H1 (cell line): Measurements from ENCODE around the gene SLX4IP. TPM values are rescaled to one million over a fixed set of nuclear protein-coding genes. Genes with fewer than 3 reads are reported as not detected.

Experiments used
- CTCF ChIA-PET: fragments of 300-600 bp; sonication (Branson Sonifier 250); formaldehyde crosslinking; loops from one replicate; lab custom pipeline; 2021; ENCODE audit not compliant: partially characterized antibody; lab: Charles Lee
- POLR2A ChIA-PET: fragments of 300-600 bp; sonication (Branson Sonifier 250); formaldehyde crosslinking; loops from one replicate; lab custom pipeline; 2021; ENCODE audit warnings: inconsistent platforms; ENCODE audit not compliant: partially characterized antibody; lab: Charles Lee
- DNase-seq, 2 experiments: peaks; one replicate each; pipeline versions ENCODE4 v3.0.0 to v3.0.0-alpha.2; 2010 to 2022; ENCODE audit warnings: low spot score in 2 of 2, low read depth in 1 of 2, mixed read lengths in 1 of 2
- FAIRE-seq: peaks from 2 replicates; lab custom pipeline; 2011; peaks lifted over from hg19 to GRCh38; lab: Jason Lieb, UNC
- H2AFZ ChIP-seq: 2 replicates; pipeline ENCODE4 v1.8.1; 2012; ENCODE audit warnings: low read length, inconsistent platforms
- H2AK5ac ChIP-seq: 2 replicates; pipeline ENCODE4 v1.6.1; 2013; ENCODE audit warnings: low read depth, low read length
- H2BK120ac ChIP-seq: replicated peaks from 2 replicates; pipeline ENCODE3; 2013; ENCODE audit warnings: low read depth, low read length, inconsistent platforms
- H2BK12ac ChIP-seq: 2 replicates; pipeline ENCODE4 v1.6.1; 2013; ENCODE audit warnings: low read depth, low read length
- H2BK15ac ChIP-seq: 2 replicates; pipeline ENCODE4 v1.6.1; 2013; ENCODE audit warnings: low read length
- H2BK20ac ChIP-seq: 2 replicates; pipeline ENCODE4 v1.6.1; 2013; ENCODE audit warnings: low read length
- H2BK5ac ChIP-seq: 2 replicates; pipeline ENCODE4 v1.6.1; 2013; ENCODE audit warnings: low read depth, low read length
- H3K14ac ChIP-seq: 2 replicates; pipeline ENCODE4 v1.6.1; 2013; ENCODE audit warnings: inconsistent platforms; ENCODE audit not compliant: insufficient read length
- H3K18ac ChIP-seq: 2 replicates; pipeline ENCODE4 v1.6.1; 2013; ENCODE audit warnings: low read length; ENCODE audit errors: extremely low read depth
- H3K23ac ChIP-seq: 2 replicates; pipeline ENCODE4 v1.6.1; 2013; ENCODE audit warnings: inconsistent platforms; ENCODE audit not compliant: insufficient read length
- H3K23me2 ChIP-seq: 2 replicates; pipeline ENCODE4 v1.6.1; 2013; ENCODE audit warnings: low read depth, low read length
- H3K27ac ChIP-seq: 2 replicates; pipeline ENCODE4 v1.6.1; 2011; ENCODE audit warnings: low read depth, low read length, inconsistent platforms
- H3K27me3 ChIP-seq, 4 experiments: replicated peaks in 1 of 4; 1 replicate in 1 of 4; 2 replicates in 3 of 4; pipeline versions ENCODE4 v1.6.1 to v1.8.1; 2011 to 2013; ENCODE audit warnings: low read length in 3 of 4, mild to moderate bottlenecking in 3 of 4, inconsistent platforms in 2 of 4, mixed read lengths in 2 of 4, moderate library complexity in 1 of 4; ENCODE audit not compliant: control insufficient read depth in 3 of 4, insufficient read depth in 3 of 4; ENCODE audit errors: extremely low read depth in 1 of 4
- H3K36me3 ChIP-seq, 4 experiments: 2 replicates each; pipeline versions ENCODE4 v1.6.1 to v1.8.1; 2011 to 2013; ENCODE audit warnings: mild to moderate bottlenecking in 4 of 4, low read length in 3 of 4, moderate library complexity in 2 of 4, control low read depth in 1 of 4, inconsistent platforms in 1 of 4; ENCODE audit not compliant: insufficient read depth in 4 of 4, control insufficient read depth in 2 of 4
- H3K4ac ChIP-seq: replicated peaks from 2 replicates; pipeline ENCODE3; 2013; ENCODE audit warnings: low read length, low read depth, mixed read lengths, inconsistent platforms; ENCODE audit not compliant: insufficient read length
- H3K4me1 ChIP-seq, 4 experiments: replicated peaks in 1 of 4; 1 replicate in 1 of 4; 2 replicates in 3 of 4; pipeline versions ENCODE4 v1.6.1 to v1.8.1; 2011 to 2013; ENCODE audit warnings: low read length in 3 of 4, inconsistent platforms in 2 of 4, mixed read lengths in 1 of 4; ENCODE audit not compliant: insufficient read depth in 4 of 4, control insufficient read depth in 3 of 4
- H3K4me2 ChIP-seq, 2 experiments: 2 replicates each; pipeline versions ENCODE4 v1.6.1 to v1.8.1; 2011 to 2013; ENCODE audit warnings: low read depth in 2 of 2, low read length in 2 of 2, control low read depth in 1 of 2, inconsistent platforms in 1 of 2, mild to moderate bottlenecking in 1 of 2; ENCODE audit not compliant: insufficient read depth in 1 of 2
- H3K4me3 ChIP-seq, 4 experiments: fragments of 200-600, 300-600 bp in 1 of 4; sonication (generic), shearing (Covaris generic), sonication (Bioruptor Twin) in 1 of 4; 2 replicates each; pipeline versions ENCODE4 v1.5.1 to v1.8.1; 2011 to 2016; ENCODE audit warnings: low read length in 4 of 4, low read depth in 3 of 4, control low read depth in 2 of 4, inconsistent platforms in 2 of 4, mild to moderate bottlenecking in 2 of 4, mixed read lengths in 1 of 4, moderate library complexity in 1 of 4; ENCODE audit not compliant: insufficient read depth in 2 of 4; ENCODE audit errors: extremely low read depth in 1 of 4
- H3K56ac ChIP-seq: replicated peaks from 2 replicates; pipeline ENCODE3; 2013; ENCODE audit warnings: low read depth, mild to moderate bottlenecking, mixed read lengths, low read length, inconsistent platforms; ENCODE audit not compliant: insufficient read length
- H3K79me1 ChIP-seq: 2 replicates; pipeline ENCODE4 v1.6.1; 2013; ENCODE audit warnings: low read depth, low read length, control low read depth
- H3K79me2 ChIP-seq, 2 experiments: 2 replicates each; pipeline versions ENCODE4 v1.6.1 to v1.8.1; 2012 to 2013; ENCODE audit warnings: low read length in 2 of 2, mild to moderate bottlenecking in 2 of 2, inconsistent platforms in 1 of 2; ENCODE audit not compliant: insufficient read depth in 2 of 2, control insufficient read depth in 1 of 2
- H3K9ac ChIP-seq, 4 experiments: replicated peaks in 1 of 4; 1 replicate in 1 of 4; 2 replicates in 3 of 4; pipeline versions ENCODE4 v1.6.1 to v1.8.1; 2011 to 2013; ENCODE audit warnings: low read depth in 3 of 4, low read length in 3 of 4, control low read depth in 2 of 4, mild to moderate bottlenecking in 2 of 4, moderate library complexity in 2 of 4, inconsistent platforms in 1 of 4; ENCODE audit errors: extremely low read depth in 1 of 4
- H3K9me3 ChIP-seq, 2 experiments: 2 replicates each; pipeline versions ENCODE4 v1.6.1 to v1.8.1; 2012 to 2013; ENCODE audit warnings: mild to moderate bottlenecking in 2 of 2, moderate library complexity in 2 of 2, control low read depth in 1 of 2, inconsistent platforms in 1 of 2, low read depth in 1 of 2, low read length in 1 of 2, mixed read lengths in 1 of 2; ENCODE audit not compliant: insufficient read depth in 2 of 2
- H4K20me1 ChIP-seq, 2 experiments: replicated peaks in 1 of 2; 2 replicates each; pipeline versions ENCODE3 to v1.8.1; 2011 to 2013; ENCODE audit warnings: inconsistent platforms in 2 of 2, low read length in 2 of 2, mild to moderate bottlenecking in 1 of 2; ENCODE audit not compliant: insufficient read depth in 2 of 2, control insufficient read depth in 1 of 2
- H4K5ac ChIP-seq: 2 replicates; pipeline ENCODE4 v1.6.1; 2013; ENCODE audit warnings: low read length, low read depth, mixed read lengths, inconsistent platforms; ENCODE audit not compliant: insufficient read length
- H4K8ac ChIP-seq: 2 replicates; pipeline ENCODE4 v1.8.0; 2013; ENCODE audit warnings: mild to moderate bottlenecking, moderate library complexity, low read length, inconsistent platforms; ENCODE audit not compliant: insufficient read depth; ENCODE audit errors: extremely low read depth
- H4K91ac ChIP-seq: replicated peaks from 2 replicates; pipeline ENCODE3; 2013; ENCODE audit warnings: low read length, mixed read lengths, inconsistent platforms; ENCODE audit not compliant: insufficient read length
- CBX8 ChIP-seq: fragments of 300-800, 300-1000 bp; sonication (generic); IDR thresholded peaks from 2 replicates; pipeline ENCODE4 v1.7.1; 2016; ENCODE audit warnings: low read depth, low read length, borderline replicate concordance
- KDM1A ChIP-seq: fragments of 200-600, 300-600 bp; sonication (generic); IDR thresholded peaks from 2 replicates; pipeline ENCODE4 v1.7.1; 2016; ENCODE audit warnings: mild to moderate bottlenecking, low read length, borderline replicate concordance
- RAD21 ChIP-seq, 2 experiments: IDR thresholded peaks in 1 of 2; conservative IDR thresholded peaks in 1 of 2; 2 replicates each; pipeline ENCODE4 v1.6.1; 2011; ENCODE audit warnings: low read depth in 2 of 2, low read length in 2 of 2, improper control_type of control experiment in 1 of 2, inconsistent platforms in 1 of 2, mild to moderate bottlenecking in 1 of 2, moderate library complexity in 1 of 2
- SAP30 ChIP-seq: fragments of 300-600 bp; sonication (generic); IDR thresholded peaks from 2 replicates; pipeline ENCODE4 v1.7.1; 2012; ENCODE audit warnings: low read length, moderate library complexity, mild to moderate bottlenecking, inconsistent platforms; ENCODE audit not compliant: insufficient read depth, insufficient replicate concordance
- SUZ12 ChIP-seq: fragments of 200-600 bp; sonication (generic); IDR thresholded peaks from 2 replicates; pipeline ENCODE4 v1.6.1; 2012; ENCODE audit warnings: mild to moderate bottlenecking, inconsistent platforms, low read length, moderate library complexity, mixed read lengths
- WGBS, 2 experiments: shearing (Covaris generic) in 1 of 2; methylation state at CpG; one replicate each; pipeline versions ENCODE4 v1.1.6 to v1.1.7; 2013 to 2015; ENCODE audit warnings: low lambda C conversion rate in 2 of 2, mixed read lengths in 2 of 2, inconsistent platforms in 1 of 2, low coverage in 1 of 2, missing lambda C conversion rate in 1 of 2; ENCODE audit not compliant: insufficient replicate concordance in 2 of 2, insufficient coverage in 1 of 2, insufficient read length in 1 of 2; ENCODE audit errors: extremely low coverage in 1 of 2, missing lambda C conversion rate in 1 of 2; 5-methylcytosine and 5-hydroxymethylcytosine counted together
- polyA plus RNA-seq, 7 experiments: library from polyadenylated mRNA; depleted of rRNA in 3 of 7; stranded (reverse) in 5 of 7; unstranded in 2 of 7; fragments of >200 nt in 5 of 7; fragments of 200-250 nt in 2 of 7; gene quantifications; 1 replicate in 5 of 7; 2 replicates in 1 of 7; 4 replicates in 1 of 7; pipeline versions ENCODE4 v1.2.1 to v1.2.3, GENCODE V29; 2011 to 2013; ENCODE audit warnings: missing spikeins in 2 of 7, mixed read lengths in 2 of 7
- total RNA-seq: library from RNA; stranded (reverse); fragmentation: NEBNext Ultra II Directional; extraction: Animal tissue kit (Norgen Biotek cat#: 25700); gene quantifications from 2 replicates; pipeline ENCODE4 v1.2.1, GENCODE V29; 2021
- TF ChIP-seq, protein P1 (sequence below), 3 experiments: IDR thresholded peaks; 1 replicate in 2 of 3; 2 replicates in 1 of 3; pipeline versions ENCODE4 v1.5.1 to v1.6.1; 2011; ENCODE audit warnings: low read length in 3 of 3, mild to moderate bottlenecking in 3 of 3, inconsistent platforms in 2 of 3, low read depth in 1 of 3, moderate library complexity in 1 of 3; ENCODE audit not compliant: insufficient read depth in 1 of 3; ENCODE audit errors: control extremely low read depth in 1 of 3

Gene SLX4IP
- total and polyA plus RNA-seq, 2 of the 8 experiments (the other 6 are each of a cell fraction or from before 2014, with no cell fraction given) = 2.4 to 8.7 TPM

GRCh38 chr20:10492844-10493243, 57.7 kb downstream of the SLX4IP start:
- Histone ChIP-seq H3K23ac (no peak overlapping the region), H3K23me2 (no peaks in the 10 kb centered on the region), H3K79me1 (no peaks in the 10 kb centered on the region), H3K9me3 (no peaks in the 10 kb centered on the region), H3K14ac (no peak overlapping the region), H3K9ac (no peak overlapping the region), H2AK5ac (no peak overlapping the region), H4K20me1 (no peaks in the 10 kb centered on the region), H3K4me1 (peaks cover 0 to 18% (median 4%) of the 10 kb centered on the region in 4 experiments; a peak in 5 of 7 replicates), H2BK5ac (no peak overlapping the region), H2AFZ (no peak overlapping the region), H2BK15ac (no peak overlapping the region), H3K56ac (no peak overlapping the region), H2BK12ac (no peak overlapping the region), H3K4ac (no peak overlapping the region), H3K4me3 (no peak overlapping the region), H3K36me3 (no peaks in the 10 kb centered on the region), H4K8ac (no peak overlapping the region), H3K27ac (no peak overlapping the region), H3K18ac (no peak overlapping the region), H4K5ac (no peak overlapping the region), H2BK120ac (no peak overlapping the region), H3K27me3 (no peaks in the 10 kb centered on the region), H3K79me2 (peaks cover 0 to under 1% of the 10 kb centered on the region in 2 experiments; a peak in 1 of 4 replicates), H2BK20ac (no peak overlapping the region), H4K91ac (no peak overlapping the region), H3K4me2 (no peak overlapping the region)
- FAIRE-seq (no peak), DNase-seq (no peak)
- WGBS, 2 experiments = 95% methylated on average over 2 of the region's 2 CpGs; no CpG with 5 or more reads in 1 of the 2 experiments
- POLR2A ChIA-PET = no interaction called here
- CTCF ChIA-PET = interaction anchor here (0.7 kb wide), 2 partner anchors 14 to 32 kb away, joined by 3 read pairs; no protein-coding TSS in a partner anchor
- TF ChIP-seq KDM1A (peak; percentile 98), SUZ12 (no peak), SAP30 (no peak), RAD21 (IDR thresholded peaks at IDR 0.05 in 1 of 2, conservative IDR thresholded peaks at IDR 0.05 in 1 of 2; ENCODE audit: low read depth in 2 of 2, low read length in 2 of 2) (no peak; a peak in 1 of 4 replicates), CBX8 (no peak)
- TF ChIP-seq, protein P1, sequence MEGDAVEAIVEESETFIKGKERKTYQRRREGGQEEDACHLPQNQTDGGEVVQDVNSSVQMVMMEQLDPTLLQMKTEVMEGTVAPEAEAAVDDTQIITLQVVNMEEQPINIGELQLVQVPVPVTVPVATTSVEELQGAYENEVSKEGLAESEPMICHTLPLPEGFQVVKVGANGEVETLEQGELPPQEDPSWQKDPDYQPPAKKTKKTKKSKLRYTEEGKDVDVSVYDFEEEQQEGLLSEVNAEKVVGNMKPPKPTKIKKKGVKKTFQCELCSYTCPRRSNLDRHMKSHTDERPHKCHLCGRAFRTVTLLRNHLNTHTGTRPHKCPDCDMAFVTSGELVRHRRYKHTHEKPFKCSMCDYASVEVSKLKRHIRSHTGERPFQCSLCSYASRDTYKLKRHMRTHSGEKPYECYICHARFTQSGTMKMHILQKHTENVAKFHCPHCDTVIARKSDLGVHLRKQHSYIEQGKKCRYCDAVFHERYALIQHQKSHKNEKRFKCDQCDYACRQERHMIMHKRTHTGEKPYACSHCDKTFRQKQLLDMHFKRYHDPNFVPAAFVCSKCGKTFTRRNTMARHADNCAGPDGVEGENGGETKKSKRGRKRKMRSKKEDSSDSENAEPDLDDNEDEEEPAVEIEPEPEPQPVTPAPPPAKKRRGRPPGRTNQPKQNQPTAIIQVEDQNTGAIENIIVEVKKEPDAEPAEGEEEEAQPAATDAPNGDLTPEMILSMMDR (IDR thresholded peaks at IDR 0.05; ENCODE audit: control extremely low read depth in 1 of 3, insufficient read depth in 1 of 3, low read depth in 1 of 3, low read length in 3 of 3) = peak in 1 of 3 experiments; percentile 2; a peak in 1 of 4 replicates
